Measurements from ENCODE around the gene GLRX5. TPM values are rescaled to one million over a fixed set of nuclear protein-coding genes. Genes with fewer than 3 reads are reported as not detected.

The GLRX5 gene
- total and polyA plus RNA-seq, 2 experiments from 2014 or later, result 91.4 to 130 TPM

DNA sequence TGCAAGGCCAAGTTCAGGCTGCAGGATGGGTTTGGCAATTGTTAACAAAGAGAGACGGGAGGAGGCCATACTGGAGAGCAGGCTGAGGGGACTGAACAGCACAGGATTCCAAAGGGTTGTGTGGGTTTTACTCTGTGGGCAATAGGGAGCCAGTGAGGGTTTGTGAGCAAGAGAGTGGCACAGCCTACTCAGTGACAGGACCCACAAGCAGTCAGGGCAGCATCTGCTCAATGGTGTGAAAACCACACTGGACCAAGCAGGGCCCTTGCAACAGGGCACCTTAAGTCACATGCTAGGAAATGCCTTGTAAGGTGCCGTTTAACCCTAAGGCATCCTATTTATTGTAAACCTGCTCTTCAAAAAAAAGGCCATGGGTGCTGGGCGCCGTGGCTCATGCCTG lies 40.4 kb upstream of the GLRX5 start:
- Mint-ChIP-seq H3K27me3 (ENCODE audit: insufficient read depth, low read depth, poor library complexity) (peaks cover 3% of the 10 kb centered on the region), H3K9me3 (no peaks in the 10 kb centered on the region), H3K4me1 (no peaks in the 10 kb centered on the region), H3K27ac (no peak overlapping the region), H3K36me3 (ENCODE audit: low read depth) (no peaks in the 10 kb centered on the region), H3K4me3 (no peak overlapping the region)
- H3K79me2 ChIP-seq (replicated peaks; ENCODE audit: insufficient read depth), result no peaks in the 10 kb centered on the region
- ATAC-seq (no peak), DNase-seq (ENCODE audit: low spot score) (no peak)
- TF ChIP-seq, protein P1, sequence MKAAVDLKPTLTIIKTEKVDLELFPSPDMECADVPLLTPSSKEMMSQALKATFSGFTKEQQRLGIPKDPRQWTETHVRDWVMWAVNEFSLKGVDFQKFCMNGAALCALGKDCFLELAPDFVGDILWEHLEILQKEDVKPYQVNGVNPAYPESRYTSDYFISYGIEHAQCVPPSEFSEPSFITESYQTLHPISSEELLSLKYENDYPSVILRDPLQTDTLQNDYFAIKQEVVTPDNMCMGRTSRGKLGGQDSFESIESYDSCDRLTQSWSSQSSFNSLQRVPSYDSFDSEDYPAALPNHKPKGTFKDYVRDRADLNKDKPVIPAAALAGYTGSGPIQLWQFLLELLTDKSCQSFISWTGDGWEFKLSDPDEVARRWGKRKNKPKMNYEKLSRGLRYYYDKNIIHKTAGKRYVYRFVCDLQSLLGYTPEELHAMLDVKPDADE (IDR thresholded peaks at IDR 0.05), result no peak
- TF ChIP-seq ZNF331 (CRISPR knock-in tag; IDR thresholded peaks at IDR 0.05; ENCODE audit: low read depth) (no peak), EZH2 (IDR thresholded peaks at IDR 0.05; ENCODE audit: low read depth, unreplicated experiment) (no peak), NANOG (IDR thresholded peaks at IDR 0.05; ENCODE audit: borderline replicate concordance) (no peak), ZNF462 (CRISPR knock-in tag; IDR thresholded peaks at IDR 0.05) (no peak), EZH2phosphoT487 (IDR thresholded peaks at IDR 0.05; ENCODE audit: unreplicated experiment) (no peak), POLR2AphosphoS5 (IDR thresholded peaks at IDR 0.05; ENCODE audit: low read depth) (no peak), ZNF114 (CRISPR knock-in tag; IDR thresholded peaks at IDR 0.05) (no peak)
- TF ChIP-seq, protein P2, sequence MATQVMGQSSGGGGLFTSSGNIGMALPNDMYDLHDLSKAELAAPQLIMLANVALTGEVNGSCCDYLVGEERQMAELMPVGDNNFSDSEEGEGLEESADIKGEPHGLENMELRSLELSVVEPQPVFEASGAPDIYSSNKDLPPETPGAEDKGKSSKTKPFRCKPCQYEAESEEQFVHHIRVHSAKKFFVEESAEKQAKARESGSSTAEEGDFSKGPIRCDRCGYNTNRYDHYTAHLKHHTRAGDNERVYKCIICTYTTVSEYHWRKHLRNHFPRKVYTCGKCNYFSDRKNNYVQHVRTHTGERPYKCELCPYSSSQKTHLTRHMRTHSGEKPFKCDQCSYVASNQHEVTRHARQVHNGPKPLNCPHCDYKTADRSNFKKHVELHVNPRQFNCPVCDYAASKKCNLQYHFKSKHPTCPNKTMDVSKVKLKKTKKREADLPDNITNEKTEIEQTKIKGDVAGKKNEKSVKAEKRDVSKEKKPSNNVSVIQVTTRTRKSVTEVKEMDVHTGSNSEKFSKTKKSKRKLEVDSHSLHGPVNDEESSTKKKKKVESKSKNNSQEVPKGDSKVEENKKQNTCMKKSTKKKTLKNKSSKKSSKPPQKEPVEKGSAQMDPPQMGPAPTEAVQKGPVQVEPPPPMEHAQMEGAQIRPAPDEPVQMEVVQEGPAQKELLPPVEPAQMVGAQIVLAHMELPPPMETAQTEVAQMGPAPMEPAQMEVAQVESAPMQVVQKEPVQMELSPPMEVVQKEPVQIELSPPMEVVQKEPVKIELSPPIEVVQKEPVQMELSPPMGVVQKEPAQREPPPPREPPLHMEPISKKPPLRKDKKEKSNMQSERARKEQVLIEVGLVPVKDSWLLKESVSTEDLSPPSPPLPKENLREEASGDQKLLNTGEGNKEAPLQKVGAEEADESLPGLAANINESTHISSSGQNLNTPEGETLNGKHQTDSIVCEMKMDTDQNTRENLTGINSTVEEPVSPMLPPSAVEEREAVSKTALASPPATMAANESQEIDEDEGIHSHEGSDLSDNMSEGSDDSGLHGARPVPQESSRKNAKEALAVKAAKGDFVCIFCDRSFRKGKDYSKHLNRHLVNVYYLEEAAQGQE (IDR thresholded peaks at IDR 0.05; ENCODE audit: unreplicated experiment), result no peak
- H3K4me2 ChIP-seq, result no peak overlapping the region
- H3K27me3 ChIP-seq (ENCODE audit: insufficient read depth), result no peaks in the 10 kb centered on the region
- no peak overlapping the region for H3K4me3 ChIP-seq
- H3K9me2 ChIP-seq (ENCODE audit: insufficient read depth), result no peaks in the 10 kb centered on the region
- no peak overlapping the region for H3K27ac ChIP-seq (ENCODE audit: low read depth)
- no peaks in the 10 kb centered on the region for H4K20me1 ChIP-seq (replicated peaks; ENCODE audit: insufficient read depth)
- H3K4me1 ChIP-seq (ENCODE audit: insufficient read depth), result no peaks in the 10 kb centered on the region
- no peak overlapping the region for H2AFZ ChIP-seq
- no peaks in the 10 kb centered on the region for H3F3A ChIP-seq (replicated peaks; ENCODE audit: low read depth)
- no peaks in the 10 kb centered on the region for H3K36me3 ChIP-seq (ENCODE audit: insufficient read depth)
